ENCODE results near the gene ZZZ3.

DNA sequence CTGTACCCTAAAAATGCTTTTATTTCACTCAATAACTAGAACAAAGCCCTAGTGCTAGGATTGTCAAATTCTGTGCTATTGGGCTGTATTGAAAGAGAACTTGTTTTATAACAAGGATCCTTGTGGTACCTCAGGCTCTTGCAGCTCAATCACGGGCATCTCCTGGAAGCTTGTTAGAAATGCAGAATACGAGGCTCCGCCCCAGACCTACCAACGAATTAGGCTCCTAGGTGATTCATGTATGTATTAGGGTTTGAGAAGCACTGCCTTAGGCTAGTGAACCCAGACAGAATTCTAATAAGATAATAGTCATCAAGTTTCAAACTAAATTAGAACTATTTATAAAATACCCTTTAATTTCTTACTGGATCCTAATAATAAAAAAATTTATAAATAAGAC is 45.6 kb downstream of the ZZZ3 start:
- TF ChIP-seq, protein P1, sequence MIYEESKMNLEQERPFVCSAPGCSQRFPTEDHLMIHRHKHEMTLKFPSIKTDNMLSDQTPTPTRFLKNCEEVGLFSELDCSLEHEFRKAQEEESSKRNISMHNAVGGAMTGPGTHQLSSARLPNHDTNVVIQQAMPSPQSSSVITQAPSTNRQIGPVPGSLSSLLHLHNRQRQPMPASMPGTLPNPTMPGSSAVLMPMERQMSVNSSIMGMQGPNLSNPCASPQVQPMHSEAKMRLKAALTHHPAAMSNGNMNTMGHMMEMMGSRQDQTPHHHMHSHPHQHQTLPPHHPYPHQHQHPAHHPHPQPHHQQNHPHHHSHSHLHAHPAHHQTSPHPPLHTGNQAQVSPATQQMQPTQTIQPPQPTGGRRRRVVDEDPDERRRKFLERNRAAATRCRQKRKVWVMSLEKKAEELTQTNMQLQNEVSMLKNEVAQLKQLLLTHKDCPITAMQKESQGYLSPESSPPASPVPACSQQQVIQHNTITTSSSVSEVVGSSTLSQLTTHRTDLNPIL (CRISPR knock-in tag; IDR thresholded peaks at IDR 0.05; ENCODE audit: low read depth), result no peak
- TF ChIP-seq TOX (CRISPR knock-in tag; IDR thresholded peaks at IDR 0.05; ENCODE audit: borderline replicate concordance) (no peak), ZFP30 (CRISPR knock-in tag; IDR thresholded peaks at IDR 0.05) (no peak), ARNTL (CRISPR knock-in tag; IDR thresholded peaks at IDR 0.05; ENCODE audit: borderline replicate concordance, low read depth) (no peak), RARB (CRISPR knock-in tag; IDR thresholded peaks at IDR 0.05) (no peak), TCF4 (CRISPR knock-in tag; IDR thresholded peaks at IDR 0.05; ENCODE audit: borderline replicate concordance) (no peak), ZNF8 (CRISPR knock-in tag; IDR thresholded peaks at IDR 0.05) (no peak), ESRRG (CRISPR knock-in tag; IDR thresholded peaks at IDR 0.05) (no peak), GLIS3 (CRISPR knock-in tag; IDR thresholded peaks at IDR 0.05) (no peak), ZNF70 (CRISPR knock-in tag; IDR thresholded peaks at IDR 0.05) (no peak)
- TF ChIP-seq, protein P2, sequence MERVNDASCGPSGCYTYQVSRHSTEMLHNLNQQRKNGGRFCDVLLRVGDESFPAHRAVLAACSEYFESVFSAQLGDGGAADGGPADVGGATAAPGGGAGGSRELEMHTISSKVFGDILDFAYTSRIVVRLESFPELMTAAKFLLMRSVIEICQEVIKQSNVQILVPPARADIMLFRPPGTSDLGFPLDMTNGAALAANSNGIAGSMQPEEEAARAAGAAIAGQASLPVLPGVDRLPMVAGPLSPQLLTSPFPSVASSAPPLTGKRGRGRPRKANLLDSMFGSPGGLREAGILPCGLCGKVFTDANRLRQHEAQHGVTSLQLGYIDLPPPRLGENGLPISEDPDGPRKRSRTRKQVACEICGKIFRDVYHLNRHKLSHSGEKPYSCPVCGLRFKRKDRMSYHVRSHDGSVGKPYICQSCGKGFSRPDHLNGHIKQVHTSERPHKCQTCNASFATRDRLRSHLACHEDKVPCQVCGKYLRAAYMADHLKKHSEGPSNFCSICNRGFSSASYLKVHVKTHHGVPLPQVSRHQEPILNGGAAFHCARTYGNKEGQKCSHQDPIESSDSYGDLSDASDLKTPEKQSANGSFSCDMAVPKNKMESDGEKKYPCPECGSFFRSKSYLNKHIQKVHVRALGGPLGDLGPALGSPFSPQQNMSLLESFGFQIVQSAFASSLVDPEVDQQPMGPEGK (CRISPR knock-in tag; IDR thresholded peaks at IDR 0.05; ENCODE audit: borderline replicate concordance), result no peak

Measured in SK-N-SH treated with all-trans-retinoic acid at 6 μM for 48 hours (cell line).